GM10266 (cell line): ENCODE measurements around the gene EID2.

ENCODE experiments used
- DNase-seq: peaks from one replicate; pipeline ENCODE4 v3.0.0; 2012; ENCODE audit errors: extremely low spot score
- CTCF ChIP-seq: IDR thresholded peaks from 2 replicates; pipeline ENCODE4 v1.5.1; 2012; ENCODE audit warnings: mild to moderate bottlenecking, low read depth; ENCODE audit not compliant: control insufficient read depth, insufficient read depth; ENCODE audit errors: missing control alignments

EID2 gene

DNA sequence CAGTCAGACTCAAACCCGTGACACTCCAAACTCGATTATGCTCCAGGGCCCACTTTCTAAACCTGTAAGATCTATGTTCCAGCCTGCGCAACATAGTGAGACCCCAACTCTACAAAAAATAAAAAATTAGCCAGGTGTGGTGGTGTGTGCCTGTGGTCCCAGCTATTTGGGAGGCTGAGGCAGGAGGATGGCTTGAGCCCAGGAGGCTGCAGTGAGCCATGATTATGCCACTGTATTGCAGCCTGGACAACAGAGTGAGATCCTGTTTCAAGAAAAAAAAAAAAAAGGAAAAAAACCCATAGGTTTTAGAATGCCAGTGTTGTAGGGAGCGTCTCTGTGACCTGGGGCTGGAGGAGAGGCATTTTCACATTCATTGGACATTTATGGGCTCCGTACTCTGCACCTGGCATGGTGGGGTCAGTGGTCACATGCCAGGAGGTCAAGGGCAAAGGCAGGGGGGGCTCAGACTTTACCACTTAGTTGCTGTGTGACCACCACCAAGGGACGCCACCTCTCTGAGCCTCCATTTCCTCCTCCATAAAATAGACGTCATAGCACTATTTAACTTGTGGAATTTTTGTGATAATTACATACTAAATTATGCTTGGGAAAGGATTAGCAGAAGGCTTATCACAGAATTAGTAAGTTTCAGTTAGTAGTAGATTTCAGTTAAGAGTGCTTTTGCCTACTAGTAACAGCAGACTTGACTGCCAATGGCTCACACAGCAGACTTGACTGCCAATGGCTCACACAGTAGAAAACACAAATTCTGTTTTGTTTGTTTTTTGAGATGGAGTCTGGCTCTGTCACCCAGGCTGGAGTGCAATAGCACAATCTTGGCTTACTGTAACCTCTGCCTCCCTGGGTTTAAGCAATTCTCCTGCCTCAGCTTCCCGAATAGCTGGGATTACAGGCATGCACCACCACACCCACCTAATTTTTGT lies 19.1 kb downstream of the EID2 start:
- no peak for TF ChIP-seq CTCF
- no peak for DNase-seq

DNA sequence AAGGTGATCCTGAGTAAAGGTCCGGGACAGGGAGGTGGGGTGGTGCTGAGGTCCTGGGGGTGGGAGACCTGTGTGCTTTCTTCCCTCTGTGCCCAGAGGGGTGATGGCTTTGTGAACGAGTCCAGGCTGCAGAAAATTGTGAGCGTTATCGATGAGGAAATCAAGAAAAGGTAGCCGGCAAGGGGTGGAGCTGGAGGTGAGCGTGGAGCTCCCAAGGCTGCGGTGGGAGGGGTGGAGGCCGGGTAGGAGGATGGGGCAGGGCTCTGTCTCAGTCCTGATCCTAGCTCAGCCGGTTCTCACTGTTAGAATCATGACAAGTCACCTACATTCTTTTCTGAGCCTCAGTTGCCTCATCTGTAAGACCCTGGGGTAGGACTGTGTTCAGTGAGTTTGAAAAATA lies 21.0 kb downstream of the EID2 start:
- no peak for TF ChIP-seq CTCF

GRCh38 chr19:39518458-39518857 lies 21.5 kb downstream of the EID2 start:
- no peak for DNase-seq
- no peak for TF ChIP-seq CTCF

More for the DNA sequence above, 21.0 kb downstream of the EID2 start:
- DNase-seq: no peak

- no peak for TF ChIP-seq CTCF
- DNase-seq: no peak
Observed at GRCh38 chr19:39517432-39517831, 22.5 kb downstream of the EID2 start.

GRCh38 chr19:39516270-39516669 lies 23.7 kb downstream of the EID2 start:
- TF ChIP-seq CTCF: no peak
- no peak for DNase-seq

DNA sequence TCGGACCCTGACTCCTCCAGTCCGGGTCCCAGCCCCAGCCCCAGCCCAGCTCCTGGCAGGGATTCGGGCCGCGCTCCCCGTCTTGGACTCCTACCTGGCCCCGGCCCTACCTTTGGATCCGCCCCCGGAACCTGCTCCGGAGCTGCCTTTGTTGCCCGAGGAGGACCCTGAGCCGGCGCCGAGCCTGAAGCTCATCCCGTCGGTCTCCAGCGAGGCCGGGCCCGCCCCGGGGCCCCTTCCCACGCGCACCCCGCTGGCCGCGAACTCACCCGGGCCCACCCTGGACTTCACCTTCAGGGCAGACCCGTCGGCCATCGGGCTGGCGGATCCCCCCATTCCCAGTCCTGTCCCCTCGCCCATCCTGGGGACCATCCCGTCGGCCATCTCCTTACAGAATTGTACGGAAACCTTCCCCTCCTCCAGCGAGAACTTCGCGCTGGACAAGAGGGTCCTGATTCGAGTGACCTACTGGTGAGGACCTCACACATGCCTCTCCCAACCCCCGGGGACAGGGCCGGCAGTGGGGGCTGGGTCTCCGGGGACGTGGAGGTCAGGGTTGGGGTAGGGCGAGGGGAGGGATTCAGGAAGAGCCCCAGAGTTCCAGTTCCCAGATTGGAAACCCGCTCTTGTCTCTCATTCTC lies 24.3 kb downstream of the EID2 start:
- TF ChIP-seq CTCF: no peak
- DNase-seq: no peak
